ENCODE data around the gene STAC.

Gene STAC

DNA sequence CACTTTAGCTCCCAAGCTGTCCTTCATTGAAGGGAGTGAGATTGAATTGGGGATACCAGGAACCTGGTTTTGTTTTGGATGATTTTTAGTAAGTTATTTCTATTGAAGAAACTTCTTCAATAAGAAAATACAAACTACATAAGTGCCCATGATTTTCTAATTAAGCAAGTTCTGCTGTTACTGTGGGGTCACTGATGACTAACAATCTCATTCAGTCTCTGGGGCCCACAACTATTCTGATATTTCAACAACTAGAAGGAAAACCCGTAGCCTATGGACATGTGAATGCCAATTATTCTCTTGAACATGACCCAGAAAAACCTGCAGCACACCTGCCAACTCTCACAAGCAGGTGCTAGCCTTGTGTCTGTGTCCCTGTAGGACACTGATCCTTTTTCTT is 199.4 kb downstream of the STAC start:
- DNase-seq (ENCODE audit: low spot score): no peak
- in situ Hi-C loops (cut with MboI; ENCODE audit: low pct_unique_long_range_greater_than_20kb, low sequenced_read_pairs, unreplicated experiment): no loop called here
- TF ChIP-seq, protein P1, sequence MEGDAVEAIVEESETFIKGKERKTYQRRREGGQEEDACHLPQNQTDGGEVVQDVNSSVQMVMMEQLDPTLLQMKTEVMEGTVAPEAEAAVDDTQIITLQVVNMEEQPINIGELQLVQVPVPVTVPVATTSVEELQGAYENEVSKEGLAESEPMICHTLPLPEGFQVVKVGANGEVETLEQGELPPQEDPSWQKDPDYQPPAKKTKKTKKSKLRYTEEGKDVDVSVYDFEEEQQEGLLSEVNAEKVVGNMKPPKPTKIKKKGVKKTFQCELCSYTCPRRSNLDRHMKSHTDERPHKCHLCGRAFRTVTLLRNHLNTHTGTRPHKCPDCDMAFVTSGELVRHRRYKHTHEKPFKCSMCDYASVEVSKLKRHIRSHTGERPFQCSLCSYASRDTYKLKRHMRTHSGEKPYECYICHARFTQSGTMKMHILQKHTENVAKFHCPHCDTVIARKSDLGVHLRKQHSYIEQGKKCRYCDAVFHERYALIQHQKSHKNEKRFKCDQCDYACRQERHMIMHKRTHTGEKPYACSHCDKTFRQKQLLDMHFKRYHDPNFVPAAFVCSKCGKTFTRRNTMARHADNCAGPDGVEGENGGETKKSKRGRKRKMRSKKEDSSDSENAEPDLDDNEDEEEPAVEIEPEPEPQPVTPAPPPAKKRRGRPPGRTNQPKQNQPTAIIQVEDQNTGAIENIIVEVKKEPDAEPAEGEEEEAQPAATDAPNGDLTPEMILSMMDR (IDR thresholded peaks at IDR 0.05; ENCODE audit: extremely low read depth, insufficient read depth, missing control alignments): no peak

DNA sequence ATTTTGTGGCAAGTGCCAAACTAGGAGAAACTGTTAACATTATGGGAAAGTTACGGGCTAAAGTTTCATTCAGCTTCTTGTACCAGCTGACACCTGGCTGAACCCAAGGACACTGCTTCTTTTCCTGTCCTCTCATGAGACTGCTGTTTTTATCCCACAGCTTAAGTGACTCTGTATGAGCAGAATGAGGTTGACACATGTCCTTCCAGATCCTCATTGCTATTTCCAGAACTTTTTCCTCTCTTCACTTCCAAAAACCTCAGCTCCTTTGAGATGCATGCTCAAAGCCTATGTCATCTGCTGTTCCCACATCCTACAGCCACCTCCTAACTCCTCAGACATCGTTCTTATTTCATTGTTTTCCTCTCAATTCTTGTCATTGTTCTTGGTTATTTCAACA is 200.4 kb downstream of the STAC start:
- no peak for DNase-seq (ENCODE audit: low spot score)
- in situ Hi-C loops (cut with MboI; ENCODE audit: low pct_unique_long_range_greater_than_20kb, low sequenced_read_pairs, unreplicated experiment): no loop called here

DNA sequence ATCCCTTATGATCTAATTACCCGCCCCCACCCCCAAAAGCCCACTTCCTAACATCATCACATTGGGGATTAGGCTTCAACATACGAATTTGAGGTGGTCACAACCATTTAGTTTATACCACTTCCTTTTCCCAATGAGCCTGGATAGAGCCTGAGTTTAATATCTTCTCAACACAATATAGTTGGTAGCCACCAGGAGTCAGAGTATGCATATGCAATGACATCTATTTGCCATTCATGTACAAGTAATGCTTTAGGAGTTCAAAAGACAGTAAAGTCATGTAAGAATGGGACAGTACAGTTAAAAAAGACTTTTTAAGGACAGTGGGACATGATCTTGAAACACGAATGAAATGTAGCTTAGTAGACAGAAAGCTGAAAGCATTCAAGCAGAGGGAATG is 211.7 kb downstream of the STAC start:
- TF ChIP-seq, protein P1 (IDR thresholded peaks at IDR 0.05; ENCODE audit: extremely low read depth, insufficient read depth, missing control alignments): no peak
- no peak for DNase-seq (ENCODE audit: low spot score)
- in situ Hi-C loops (cut with MboI; ENCODE audit: low pct_unique_long_range_greater_than_20kb, low sequenced_read_pairs, unreplicated experiment): no loop called here

More for the DNA sequence above, 200.4 kb downstream of the STAC start:
- TF ChIP-seq, protein P1 (IDR thresholded peaks at IDR 0.05; ENCODE audit: extremely low read depth, insufficient read depth, missing control alignments): no peak

DNA sequence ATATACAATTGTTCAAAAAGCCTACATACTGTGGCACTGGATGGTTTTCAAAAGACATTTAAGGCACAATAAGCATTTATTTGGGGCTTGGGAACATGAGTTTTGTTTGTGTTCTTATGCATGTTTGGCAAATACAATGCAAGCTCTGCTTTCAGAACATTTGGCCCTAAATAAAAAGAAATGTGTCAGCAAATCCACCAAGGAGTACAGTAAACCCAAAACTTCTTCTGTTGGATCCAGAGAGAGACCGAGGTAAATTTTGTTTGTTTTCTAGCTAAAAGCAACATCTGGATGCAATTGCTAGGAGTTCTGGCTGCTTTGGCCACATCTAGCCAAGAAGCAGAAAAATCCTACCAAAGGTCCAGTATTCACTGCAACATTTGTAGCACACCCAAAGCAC is 215.2 kb downstream of the STAC start:
- no peak for DNase-seq (ENCODE audit: low spot score)
- in situ Hi-C loops (cut with MboI; ENCODE audit: low pct_unique_long_range_greater_than_20kb, low sequenced_read_pairs, unreplicated experiment): no loop called here
- TF ChIP-seq, protein P1 (IDR thresholded peaks at IDR 0.05; ENCODE audit: extremely low read depth, insufficient read depth, missing control alignments): no peak

DNA sequence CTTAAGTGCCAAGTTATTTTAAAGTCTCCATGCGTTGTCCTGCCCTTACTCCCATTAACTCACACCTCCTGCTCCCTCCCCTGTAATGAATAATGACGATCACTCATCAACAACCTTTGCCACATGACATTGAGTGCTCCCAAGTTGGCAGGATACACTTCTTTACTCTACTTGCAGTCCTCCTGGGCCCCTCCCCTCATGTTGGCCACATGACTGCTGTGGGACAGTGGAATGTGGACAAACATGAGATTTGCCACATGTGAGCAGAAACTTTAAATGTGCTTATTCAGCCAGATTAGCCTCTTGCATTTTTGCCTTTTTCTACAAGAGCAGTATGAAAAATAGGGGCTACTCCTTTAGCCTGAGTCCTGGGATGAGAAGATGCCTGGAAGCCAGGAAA is 216.1 kb downstream of the STAC start:
- TF ChIP-seq, protein P1 (IDR thresholded peaks at IDR 0.05; ENCODE audit: extremely low read depth, insufficient read depth, missing control alignments): no peak
- no peak for DNase-seq (ENCODE audit: low spot score)
- in situ Hi-C loops (cut with MboI; ENCODE audit: low pct_unique_long_range_greater_than_20kb, low sequenced_read_pairs, unreplicated experiment): no loop called here

DNA sequence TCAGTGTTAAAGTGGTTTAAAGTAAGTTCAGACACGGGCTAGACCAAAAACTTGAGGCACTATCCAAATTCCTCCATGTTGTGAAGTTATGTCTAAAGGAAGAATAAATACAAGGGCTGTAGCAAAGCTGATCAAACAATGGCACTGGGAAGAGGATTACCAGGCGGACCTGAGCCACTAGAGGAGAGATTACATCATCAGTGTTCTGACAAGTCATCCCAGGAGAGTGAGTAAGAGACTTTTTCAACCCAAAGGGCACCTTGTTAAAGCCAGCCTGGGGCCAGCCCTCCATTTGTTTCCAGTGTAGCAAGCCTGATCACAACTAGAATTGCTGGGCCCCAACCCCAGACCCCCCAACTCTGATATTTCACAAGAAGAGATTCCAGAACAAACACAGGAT is 217.1 kb downstream of the STAC start:
- TF ChIP-seq, protein P1 (IDR thresholded peaks at IDR 0.05; ENCODE audit: extremely low read depth, insufficient read depth, missing control alignments): no peak
- in situ Hi-C loops (cut with MboI; ENCODE audit: low pct_unique_long_range_greater_than_20kb, low sequenced_read_pairs, unreplicated experiment): no loop called here
- no peak for DNase-seq (ENCODE audit: low spot score)

Data from GM13977 (cell line).